ENCODE data around the gene PTOV1.
A peak's percentile ranks its signal among the peaks of the same experiment; 100 is the strongest.

PTOV1 gene

GRCh38 chr19:49866933-49867782 lies 16.2 kb downstream of the PTOV1 start, which contains the start of gene PNKP:
TSS of gene PNKP (minus strand) at chr19:49867576. CDS start at chr19:49867204, 372 bp downstream.
- Histone ChIP-seq H3K27ac (peak within 1 kb of the TSS; percentile 24), H4K20me1 (ENCODE audit: insufficient read depth) (no peaks in the 10 kb centered on the region), H3K79me2 (ENCODE audit: insufficient read depth, low read depth) (0 out of 2 replicates have a peak, but pooled peaks cover 8% of the 10 kb centered on the region), H2AFZ (ENCODE audit: low read depth) (peak within 1 kb of the TSS; percentile 40), H3K4me2 (peak within 1 kb of the TSS; percentile 67), H3K27me3 (ENCODE audit: insufficient read depth, low read depth) (no peaks in the 10 kb centered on the region), H3K4me1 (ENCODE audit: low read depth, poor library complexity, severe bottlenecking) (peaks cover 37% of the 10 kb centered on the region), H3K4me3 (IDR thresholded peaks at IDR 0.05; ENCODE audit: insufficient read depth, low read depth, low read length) (no peak within 1 kb of the TSS), H3K9ac (peak within 1 kb of the TSS; percentile 49; the same call in 1 of the 2 replicates), H3K36me3 (ENCODE audit: insufficient read depth) (peaks cover 5% of the 10 kb centered on the region; the same call in 1 of the 2 replicates)
- no peak for TF ChIP-seq CTCF (conservative IDR thresholded peaks at IDR 0.05; ENCODE audit: low read depth, low read length)

GRCh38 chr19:49869009-49869483 lies 18.1 kb downstream of the PTOV1 start:
- H3K27ac ChIP-seq = no peak overlapping the region
- H3K4me2 ChIP-seq = peak overlapping the region; percentile 67
- H3K79me2 ChIP-seq (ENCODE audit: insufficient read depth, low read depth) = peaks cover 8% of the 10 kb centered on the region; the same call in 1 of the 2 replicates
- H3K27me3 ChIP-seq (ENCODE audit: insufficient read depth, low read depth) = no peaks in the 10 kb centered on the region
- no peak for TF ChIP-seq CTCF (conservative IDR thresholded peaks at IDR 0.05; ENCODE audit: low read depth, low read length)
- H3K36me3 ChIP-seq (ENCODE audit: insufficient read depth) = peaks cover 5% of the 10 kb centered on the region; the same call in 1 of the 2 replicates
- peaks cover 37% of the 10 kb centered on the region for H3K4me1 ChIP-seq (ENCODE audit: low read depth, poor library complexity, severe bottlenecking)
- H4K20me1 ChIP-seq (ENCODE audit: insufficient read depth) = no peaks in the 10 kb centered on the region
- no peak overlapping the region for H3K4me3 ChIP-seq (IDR thresholded peaks at IDR 0.05; ENCODE audit: insufficient read depth, low read depth, low read length)
- H3K9ac ChIP-seq = no peak overlapping the region
- H2AFZ ChIP-seq (ENCODE audit: low read depth) = no peak overlapping the region

- Histone ChIP-seq H3K4me1 (ENCODE audit: low read depth, poor library complexity, severe bottlenecking) (peaks cover 37% of the 10 kb centered on the region), H4K20me1 (ENCODE audit: insufficient read depth) (no peaks in the 10 kb centered on the region), H3K36me3 (ENCODE audit: insufficient read depth) (peaks cover under 1% of the 10 kb centered on the region; the same call in 1 of the 2 replicates), H3K27ac (peak overlapping the region; percentile 55), H3K79me2 (ENCODE audit: insufficient read depth, low read depth) (peaks cover 15% of the 10 kb centered on the region), H3K4me3 (IDR thresholded peaks at IDR 0.05; ENCODE audit: insufficient read depth, low read depth, low read length) (no peak overlapping the region), H3K9ac (peak overlapping the region; percentile 42; the same call in 1 of the 2 replicates), H3K4me2 (peak overlapping the region; percentile 93), H3K27me3 (ENCODE audit: insufficient read depth, low read depth) (no peaks in the 10 kb centered on the region), H2AFZ (ENCODE audit: low read depth) (peak overlapping the region; percentile 41; the same call in 1 of the 2 replicates)
- TF ChIP-seq CTCF (conservative IDR thresholded peaks at IDR 0.05; ENCODE audit: low read depth, low read length) = no peak; the same call in 1 of the 2 replicates
These were observed 18.7 kb downstream of the PTOV1 start for GRCh38 chr19:49869484-49870308.

- Histone ChIP-seq H3K4me1 (ENCODE audit: low read depth, poor library complexity, severe bottlenecking) (peaks cover 42% of the 10 kb centered on the region), H2AFZ (ENCODE audit: low read depth) (peak overlapping the region; percentile 41; the same call in 1 of the 2 replicates), H3K4me2 (peak overlapping the region; percentile 93), H3K27me3 (ENCODE audit: insufficient read depth, low read depth) (no peaks in the 10 kb centered on the region), H3K27ac (peak overlapping the region; percentile 55), H3K9ac (peak overlapping the region; percentile 42; the same call in 1 of the 2 replicates), H3K4me3 (IDR thresholded peaks at IDR 0.05; ENCODE audit: insufficient read depth, low read depth, low read length) (no peak overlapping the region), H3K36me3 (ENCODE audit: insufficient read depth) (no peaks in the 10 kb centered on the region), H4K20me1 (ENCODE audit: insufficient read depth) (no peaks in the 10 kb centered on the region), H3K79me2 (ENCODE audit: insufficient read depth, low read depth) (peaks cover 22% of the 10 kb centered on the region)
- no peak for TF ChIP-seq CTCF (conservative IDR thresholded peaks at IDR 0.05; ENCODE audit: low read depth, low read length)
These were observed 19.4 kb downstream of the PTOV1 start for GRCh38 chr19:49870309-49870901.
